GM19351 (cell line): ENCODE data around the gene RIMBP2.

Experiments
- ATAC-seq: cut with Tn5 transposase; IDR thresholded peaks from one replicate; pipeline ENCODE4 v1.9.1; 2021; ENCODE audit warnings: mild to moderate bottlenecking, moderate library complexity; ENCODE audit not compliant: unreplicated experiment

The RIMBP2 gene

GRCh38 chr12:130434560-130434959 lies 281.5 kb downstream of the RIMBP2 start:
- ATAC-seq: no peak

DNA sequence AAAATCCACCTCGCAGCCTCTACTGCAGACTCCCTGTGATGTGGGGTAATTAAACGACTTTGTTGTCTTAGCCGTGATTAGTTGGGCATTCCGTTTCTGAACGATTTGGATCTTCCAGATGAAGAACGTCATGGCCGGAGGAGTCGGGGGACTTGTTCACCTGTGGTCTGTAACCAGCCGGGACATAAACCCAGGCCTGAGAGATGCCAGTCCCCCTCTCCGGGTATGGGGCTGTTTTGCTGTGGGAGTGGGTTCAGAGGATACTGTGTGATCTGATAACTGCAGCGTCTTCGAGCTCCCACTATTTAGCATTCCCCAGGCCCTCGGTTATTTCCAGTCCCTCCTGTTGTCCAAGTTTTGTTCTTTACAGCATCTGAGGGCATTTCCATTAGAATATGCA lies 282.3 kb downstream of the RIMBP2 start:
- no peak for ATAC-seq

GRCh38 chr12:130433411-130433810 lies 282.7 kb downstream of the RIMBP2 start:
- no peak for ATAC-seq

GRCh38 chr12:130431176-130431575 lies 284.9 kb downstream of the RIMBP2 start:
- no peak for ATAC-seq

GRCh38 chr12:130429656-130430505 lies 286.2 kb downstream of the RIMBP2 start:
- ATAC-seq: no peak

GRCh38 chr12:130428116-130428515 lies 288.0 kb downstream of the RIMBP2 start:
- ATAC-seq: no peak

DNA sequence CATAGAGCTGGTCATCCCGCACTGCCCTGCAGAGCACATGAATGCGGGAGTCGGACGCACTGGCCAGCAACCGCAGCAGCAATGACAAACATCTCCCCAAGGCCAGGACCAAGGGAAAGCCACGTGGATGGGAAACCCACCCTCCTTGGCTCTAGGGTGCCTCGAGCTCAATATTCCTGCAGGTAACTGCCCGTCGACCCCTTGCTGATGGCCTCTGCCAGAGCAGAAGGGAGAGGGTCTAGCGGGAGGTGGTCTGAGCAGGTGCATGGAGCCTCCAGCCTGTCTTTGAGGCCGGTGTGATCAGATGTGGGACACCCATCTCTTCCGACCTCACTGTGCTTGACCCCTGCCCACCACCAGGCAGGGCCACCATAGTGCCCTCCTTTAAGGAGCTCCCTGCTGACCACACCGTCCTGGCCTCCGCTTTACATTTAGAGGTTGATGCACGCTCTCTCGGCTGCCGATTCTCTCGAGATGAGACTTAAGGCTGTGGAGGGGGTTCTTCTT lies 288.7 kb downstream of the RIMBP2 start:
- ATAC-seq: no peak

- ATAC-seq: no peak
Observed at GRCh38 chr12:130425698-130426245, 290.3 kb downstream of the RIMBP2 start.

DNA sequence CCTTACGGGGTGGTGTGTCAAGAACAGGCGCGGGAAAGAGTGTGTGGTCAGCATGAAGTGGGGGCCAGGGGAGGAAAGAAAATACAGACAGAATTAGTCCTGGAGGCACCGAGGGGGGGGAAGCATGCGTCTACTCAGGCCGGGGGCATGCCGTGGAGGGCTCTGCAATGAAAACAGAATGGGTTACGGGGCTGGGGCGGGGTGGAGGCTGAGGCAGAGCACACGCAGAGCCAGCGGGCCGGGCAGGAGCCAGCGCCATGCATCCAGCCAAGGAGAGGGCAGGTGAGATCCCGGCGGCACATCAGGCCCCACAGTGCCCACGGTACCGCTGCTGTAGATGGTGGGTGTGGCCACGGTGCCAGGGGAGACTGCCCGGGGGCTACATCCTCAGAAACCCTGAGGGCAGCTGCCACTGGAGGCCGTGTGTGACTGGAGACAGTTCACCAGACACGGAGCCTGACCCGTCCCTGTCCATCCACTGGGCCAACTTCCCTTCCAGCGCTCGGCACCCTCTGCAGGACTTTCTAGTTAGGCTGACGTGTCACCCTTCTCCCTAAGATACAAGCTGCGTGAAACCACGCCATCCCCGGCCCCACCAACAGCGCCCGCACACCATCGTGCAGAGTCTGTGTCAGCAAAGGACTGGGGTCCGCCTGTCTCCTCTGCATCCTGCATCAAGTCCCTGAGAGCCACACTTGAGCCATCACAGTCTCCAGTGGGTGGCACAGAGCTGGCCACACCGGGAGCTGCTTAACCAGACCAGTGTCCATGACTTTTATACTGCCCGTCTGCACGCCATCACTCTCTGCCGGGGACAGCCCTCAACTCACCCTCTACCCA lies 291.0 kb downstream of the RIMBP2 start:
- no peak for ATAC-seq

DNA sequence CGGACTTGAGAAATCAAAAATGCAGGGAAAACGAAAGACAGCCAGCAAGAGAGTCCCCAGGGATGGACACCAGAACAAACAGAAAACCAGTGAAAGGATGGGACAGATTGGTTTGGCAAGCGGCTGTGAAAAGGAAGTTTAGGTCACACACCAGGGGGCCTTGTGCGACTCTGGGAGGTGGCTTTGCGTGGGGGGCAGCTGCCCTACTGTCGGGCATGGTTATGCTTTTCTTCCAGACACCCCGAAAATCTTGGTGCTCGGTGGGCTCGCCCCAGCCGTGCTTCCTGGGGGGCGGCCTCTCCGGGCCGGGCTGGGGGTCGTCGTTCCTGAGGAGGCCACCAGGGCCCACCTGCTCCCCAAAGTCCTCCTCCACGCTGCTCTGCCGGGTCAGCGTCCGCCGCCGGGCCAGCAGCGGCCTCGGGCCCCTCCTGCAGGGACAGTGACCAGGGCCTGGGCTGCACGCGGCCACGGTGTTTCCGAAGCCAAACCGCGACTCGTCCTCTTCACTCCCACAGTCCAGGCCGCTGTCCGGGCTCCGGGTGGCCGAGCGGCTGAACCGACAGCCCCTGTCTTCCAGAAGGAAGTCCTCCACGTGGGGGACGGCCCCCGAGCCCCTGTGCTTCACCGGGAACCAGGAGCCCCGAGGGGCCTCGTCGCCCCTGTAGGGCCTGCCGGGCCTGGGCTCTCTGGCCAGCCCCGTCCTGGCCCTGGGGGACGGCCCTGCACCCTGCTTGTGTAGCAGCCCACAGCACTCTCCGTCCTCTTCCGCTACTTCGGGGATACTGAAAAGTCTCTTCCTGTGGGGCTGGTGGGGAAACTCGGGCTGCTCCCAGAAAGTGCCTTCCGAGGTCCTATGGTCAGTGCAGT lies 291.9 kb downstream of the RIMBP2 start:
- ATAC-seq: no peak

GRCh38 chr12:130423136-130423535 lies 293.0 kb downstream of the RIMBP2 start:
- ATAC-seq: no peak

DNA sequence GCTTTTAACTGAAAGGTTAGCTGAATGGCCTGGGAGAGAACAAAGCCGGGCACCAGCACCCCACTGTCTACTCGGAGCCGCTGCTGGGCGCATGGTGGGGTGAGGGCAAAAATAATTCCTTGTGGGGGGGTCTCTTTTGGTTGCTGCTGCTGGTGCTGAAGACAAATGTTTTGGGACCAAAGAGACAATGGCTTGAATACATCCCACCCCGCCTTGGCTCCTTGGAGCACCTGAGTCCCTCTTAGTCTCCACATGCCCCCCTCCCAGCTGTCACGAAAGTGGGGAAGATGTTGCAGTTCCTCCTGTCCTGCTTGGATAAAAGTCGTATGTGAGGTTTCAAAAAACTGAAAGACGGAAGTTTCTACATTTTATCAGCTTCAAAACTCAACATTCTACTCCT lies 293.4 kb downstream of the RIMBP2 start:
- ATAC-seq: no peak

GRCh38 chr12:130421896-130422295 lies 294.2 kb downstream of the RIMBP2 start:
- no peak for ATAC-seq

DNA sequence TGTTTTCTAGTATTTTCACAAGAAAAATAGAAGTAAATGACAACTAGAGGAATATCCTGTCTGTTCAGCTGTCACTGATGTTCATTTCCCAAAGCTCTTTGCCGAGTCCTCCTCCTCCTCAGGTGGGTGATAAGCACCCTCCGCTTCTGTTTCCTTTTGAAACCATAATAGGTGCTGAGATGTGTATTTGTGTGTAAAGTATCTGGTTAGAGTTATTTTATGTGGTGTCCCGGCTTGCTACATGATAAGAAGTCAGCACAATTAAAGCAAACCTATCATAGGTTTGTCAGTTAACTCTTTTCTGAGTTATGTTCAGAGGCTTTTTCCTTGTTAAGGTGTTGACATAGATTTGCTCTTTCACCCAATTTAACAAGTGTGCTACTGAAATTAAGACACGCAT lies 296.0 kb downstream of the RIMBP2 start:
- ATAC-seq: no peak

DNA sequence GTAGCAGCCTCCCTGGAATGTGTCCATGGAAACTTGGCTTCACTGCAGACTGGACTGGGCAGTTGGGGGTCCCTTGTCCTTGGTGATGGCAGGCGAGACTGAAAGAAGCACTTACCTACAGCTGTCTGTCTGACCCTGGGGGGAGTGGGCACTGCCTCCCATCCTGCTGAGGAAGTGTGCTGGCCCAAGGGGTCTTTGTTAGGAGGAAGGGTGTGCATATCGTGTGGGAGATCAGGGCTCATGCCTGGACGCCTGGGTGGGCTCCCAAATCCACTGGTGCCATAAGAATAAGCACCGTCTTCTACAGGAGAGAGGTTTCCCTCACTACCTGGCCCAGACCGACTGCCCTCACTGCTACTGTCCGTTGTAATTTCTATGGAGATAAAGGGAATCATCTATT lies 297.0 kb downstream of the RIMBP2 start:
- no peak for ATAC-seq

- ATAC-seq: no peak
Observed at GRCh38 chr12:130418251-130418650, 297.8 kb downstream of the RIMBP2 start.

DNA sequence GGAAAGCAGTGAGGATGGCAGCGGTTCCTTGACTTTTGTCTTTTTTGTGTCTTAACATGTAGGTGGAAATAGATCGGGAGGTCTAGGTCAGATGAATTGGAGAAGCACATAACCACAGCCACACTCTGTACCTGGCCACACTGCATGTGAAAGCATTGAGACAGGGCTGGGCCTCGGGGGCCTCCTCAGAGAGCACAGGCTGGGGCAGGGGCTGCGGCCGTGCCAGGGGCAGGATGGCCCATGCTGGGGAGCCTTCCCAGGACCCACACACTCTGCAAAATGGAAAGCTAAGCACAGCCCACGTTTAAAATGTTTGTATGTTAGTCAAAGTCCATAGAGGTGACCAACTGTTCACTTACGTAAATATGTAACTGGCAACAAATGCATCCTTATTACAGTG lies 301.7 kb downstream of the RIMBP2 start:
- ATAC-seq: no peak

GRCh38 chr12:130413909-130414308 lies 302.2 kb downstream of the RIMBP2 start:
- no peak for ATAC-seq

DNA sequence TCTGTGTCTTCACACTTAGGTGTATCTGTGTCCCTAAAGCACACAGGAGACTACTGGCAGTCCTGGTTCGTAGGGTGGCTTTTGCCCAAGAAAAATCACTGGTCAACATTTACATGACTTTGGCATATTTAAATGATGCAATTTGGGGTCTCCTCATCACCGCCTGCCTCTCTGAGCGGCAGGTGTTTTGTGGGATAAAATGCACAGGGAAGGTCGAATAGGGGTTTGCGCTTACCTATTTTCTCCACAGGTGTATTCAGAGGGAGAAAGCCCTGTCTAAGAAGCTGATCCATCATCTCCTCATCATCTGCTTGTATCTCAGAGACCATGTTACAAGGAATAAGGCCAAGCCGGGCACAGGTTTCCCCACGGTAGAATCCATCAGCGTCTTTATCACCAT lies 303.7 kb downstream of the RIMBP2 start:
- no peak for ATAC-seq

- no peak for ATAC-seq
Observed at GRCh38 chr12:130405332-130405731, 310.8 kb downstream of the RIMBP2 start.

- ATAC-seq: no peak
Observed at GRCh38 chr12:130401703-130402102, 314.4 kb downstream of the RIMBP2 start.
